ENCODE data around the gene TMEM26. TPM values are rescaled to one million over a fixed set of nuclear protein-coding genes. Genes with fewer than 3 reads are reported as not detected.

TMEM26 gene
- total RNA-seq, 1 experiment from 2014 or later = not detected

DNA sequence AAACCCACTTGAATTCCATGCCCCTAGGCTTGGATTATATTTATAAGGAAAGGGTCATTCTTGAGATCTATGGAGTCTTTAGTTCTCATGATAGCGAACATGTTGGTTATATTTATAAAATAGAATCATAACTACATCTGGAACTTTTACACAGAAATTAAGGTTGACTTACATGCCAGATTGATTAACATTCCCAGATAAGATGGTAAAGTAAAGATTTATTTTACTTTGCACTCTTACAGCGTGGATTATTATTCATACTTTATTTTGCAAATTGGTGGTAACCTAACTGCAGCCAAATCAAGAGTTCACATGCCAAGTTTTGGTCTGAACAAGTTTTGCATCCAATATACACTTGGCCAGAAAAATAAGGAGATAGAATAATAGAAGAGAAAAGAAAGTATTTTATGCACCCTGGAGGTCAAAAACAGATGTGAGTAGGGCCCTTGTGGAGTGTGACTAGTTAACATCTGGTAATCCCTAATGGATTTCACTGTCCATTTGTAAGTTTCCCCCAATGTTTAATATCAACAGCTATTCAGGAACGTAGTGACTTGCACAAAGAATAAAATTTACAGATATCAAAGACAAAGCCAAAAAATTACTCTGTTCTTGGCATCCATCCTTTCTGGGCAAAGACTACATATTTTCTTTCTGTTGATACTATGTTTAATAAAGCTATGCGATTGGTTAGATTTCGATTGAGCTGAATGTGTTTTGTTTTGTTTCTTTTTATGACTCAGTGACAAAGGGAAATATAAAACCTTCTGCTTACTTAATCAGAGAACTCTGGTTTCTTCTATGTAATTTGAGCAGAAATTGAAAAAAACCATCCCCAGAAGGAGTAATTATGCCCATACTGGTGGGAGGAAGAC lies 10.1 kb upstream of the TMEM26 start:
- DNase-seq (ENCODE audit: extremely low read depth, low read depth) = no peak

DNA sequence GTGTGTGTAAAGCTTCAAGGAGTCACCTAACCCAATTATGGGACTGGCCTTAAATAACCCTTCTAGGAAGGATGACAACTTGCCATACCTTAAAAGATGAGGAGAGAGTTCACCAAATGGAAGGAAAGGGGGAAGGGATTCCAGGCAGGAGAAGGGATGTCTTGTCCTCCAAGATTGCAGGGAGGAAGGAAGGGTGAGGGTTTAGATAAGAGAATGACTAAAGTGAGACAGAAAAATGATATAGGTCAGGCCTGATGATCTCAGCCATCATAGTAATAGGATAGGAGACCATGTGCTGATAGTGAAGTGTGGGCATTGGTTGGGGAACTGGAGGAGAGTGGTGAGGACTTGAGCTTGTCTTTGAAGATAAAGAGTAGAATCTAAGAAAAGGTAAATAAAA lies 7.7 kb upstream of the TMEM26 start:
- no peak for DNase-seq (ENCODE audit: extremely low read depth, low read depth)

GRCh38 chr10:61458031-61458430 lies 4.8 kb upstream of the TMEM26 start:
- DNase-seq (ENCODE audit: extremely low read depth, low read depth) = no peak

- no peak for DNase-seq (ENCODE audit: extremely low read depth, low read depth)
These were observed 3.1 kb upstream of the TMEM26 start for GRCh38 chr10:61456095-61456789.

- DNase-seq (ENCODE audit: extremely low read depth, low read depth) = no peak
These were observed 2.5 kb upstream of the TMEM26 start for GRCh38 chr10:61455656-61456055.

DNA sequence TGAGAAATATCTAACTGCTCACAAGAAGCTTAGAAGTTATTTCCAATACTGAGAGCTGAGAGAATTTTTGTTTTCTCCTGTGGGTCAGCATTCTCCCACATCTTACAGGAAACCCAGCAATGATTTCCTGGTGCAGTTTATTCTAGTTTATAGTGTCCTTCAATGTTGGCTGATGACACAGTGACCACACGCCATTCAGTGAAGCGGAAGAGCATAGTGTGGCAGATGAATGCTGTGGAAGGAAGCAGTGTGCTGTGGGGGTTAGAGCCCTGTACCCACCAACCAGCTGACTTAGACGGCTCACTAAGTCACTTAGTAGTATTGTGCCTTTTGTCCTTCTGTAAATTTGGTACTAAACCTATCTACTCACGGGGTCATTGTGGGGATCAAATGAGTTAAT lies 1.4 kb upstream of the TMEM26 start:
- DNase-seq (ENCODE audit: extremely low read depth, low read depth) = no peak

- DNase-seq (ENCODE audit: extremely low read depth, low read depth) = no peak
These were observed 980 bp downstream of the TMEM26 start for GRCh38 chr10:61452151-61452651.

GRCh38 chr10:61451357-61451756 lies 1.8 kb downstream of the TMEM26 start:
- no peak for DNase-seq (ENCODE audit: extremely low read depth, low read depth)

DNA sequence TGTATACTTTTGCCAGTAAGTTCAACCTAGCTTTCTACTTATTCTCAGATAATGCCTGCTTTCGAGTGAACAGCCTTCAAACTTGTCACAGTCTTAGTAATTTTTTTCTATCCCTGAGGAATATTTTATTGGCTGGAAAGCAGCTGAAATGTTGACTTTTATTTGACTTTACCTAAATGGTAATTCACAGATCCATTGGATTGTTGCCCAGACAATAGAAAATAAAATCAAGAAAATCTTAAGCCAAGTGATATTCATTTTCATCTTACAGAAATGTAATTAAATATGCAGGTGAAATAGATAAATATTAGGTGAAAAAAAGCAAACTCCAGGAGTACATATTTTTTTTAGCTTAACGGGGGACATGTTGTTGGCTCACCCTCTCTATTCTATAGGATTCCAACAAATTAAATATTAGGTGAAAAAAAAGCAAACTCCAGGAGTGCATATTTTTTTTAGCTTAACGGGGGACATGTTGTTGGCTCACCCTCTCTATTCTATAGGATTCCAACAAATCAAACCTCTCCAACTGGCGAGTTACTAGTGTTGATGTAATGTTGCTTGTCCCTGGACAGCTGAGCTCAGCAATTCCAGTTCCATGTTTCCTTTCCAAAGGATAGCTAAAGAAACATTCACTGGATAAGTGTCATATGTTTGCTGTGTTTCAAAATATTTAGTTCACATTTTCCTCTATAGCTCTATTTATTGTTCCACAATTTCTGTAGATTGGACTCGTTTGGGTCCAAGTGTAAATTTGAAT lies 4.2 kb downstream of the TMEM26 start:
- DNase-seq (ENCODE audit: extremely low read depth, low read depth) = no peak

- no peak for DNase-seq (ENCODE audit: extremely low read depth, low read depth)
These were observed 5.1 kb downstream of the TMEM26 start for GRCh38 chr10:61448091-61448490.

DNA sequence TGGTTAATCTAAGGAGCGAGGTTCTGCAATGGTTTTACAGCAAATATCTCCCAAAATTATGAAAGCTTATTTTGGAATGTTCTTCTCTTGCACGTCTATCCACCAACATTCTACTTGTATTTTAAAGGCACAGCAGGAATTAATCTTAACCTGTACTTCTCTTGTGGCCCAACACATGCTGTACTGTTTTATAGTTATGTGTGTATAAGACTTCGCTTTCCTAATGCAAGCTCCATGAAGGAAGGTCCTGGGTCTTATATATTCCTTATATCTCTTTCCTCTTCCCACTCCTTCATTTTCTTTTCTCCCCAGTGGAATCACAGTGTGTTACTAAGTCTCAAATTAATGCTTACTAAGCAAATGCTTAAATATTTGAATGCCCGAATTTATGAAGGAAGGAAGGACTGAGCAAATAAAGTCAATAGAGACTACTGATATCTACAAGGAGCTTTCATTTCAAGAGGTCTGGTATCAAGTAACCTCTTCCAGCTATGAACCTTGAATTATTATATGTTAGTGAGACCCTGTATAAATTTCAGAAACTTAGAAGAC lies 14.0 kb downstream of the TMEM26 start:
- DNase-seq (ENCODE audit: extremely low read depth, low read depth) = no peak

DNA sequence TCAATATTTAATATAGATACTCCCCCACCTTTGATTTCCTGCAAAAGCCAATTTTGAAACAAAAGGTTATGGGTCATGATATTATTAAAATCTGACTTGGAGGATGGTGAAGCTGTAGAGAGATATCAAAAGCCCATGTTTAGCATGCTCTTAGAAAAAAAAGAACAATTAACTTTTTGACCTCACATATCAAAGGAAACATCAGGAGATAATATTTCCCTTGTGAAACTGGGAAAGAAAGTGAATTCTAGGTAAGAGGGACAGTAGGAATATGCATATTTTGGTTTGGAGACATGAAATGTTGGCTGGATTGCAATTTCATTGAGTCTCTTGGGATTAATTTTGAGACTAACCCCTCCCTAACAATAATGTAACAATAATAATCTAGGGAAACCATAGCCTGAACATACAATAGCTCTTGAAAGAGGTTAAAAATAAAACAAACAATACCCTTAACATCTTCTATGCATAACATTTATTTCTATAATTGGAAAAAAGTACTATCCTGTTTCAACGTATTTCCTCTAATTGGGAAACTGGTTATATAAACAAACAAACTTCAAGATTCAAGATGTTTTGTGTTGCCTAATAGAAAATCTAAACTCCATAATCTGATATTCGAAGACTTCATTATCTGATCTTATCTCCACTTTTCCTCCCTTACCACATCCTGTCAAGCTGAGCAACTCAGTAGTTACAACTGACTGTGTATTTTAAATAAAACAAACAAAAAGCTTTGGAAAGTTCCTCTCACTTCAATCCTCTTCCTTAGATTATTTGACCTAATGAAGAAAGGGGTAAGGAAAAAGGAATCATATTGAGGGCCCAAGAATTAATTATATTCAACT lies 14.8 kb downstream of the TMEM26 start:
- no peak for DNase-seq (ENCODE audit: extremely low read depth, low read depth)

DNA sequence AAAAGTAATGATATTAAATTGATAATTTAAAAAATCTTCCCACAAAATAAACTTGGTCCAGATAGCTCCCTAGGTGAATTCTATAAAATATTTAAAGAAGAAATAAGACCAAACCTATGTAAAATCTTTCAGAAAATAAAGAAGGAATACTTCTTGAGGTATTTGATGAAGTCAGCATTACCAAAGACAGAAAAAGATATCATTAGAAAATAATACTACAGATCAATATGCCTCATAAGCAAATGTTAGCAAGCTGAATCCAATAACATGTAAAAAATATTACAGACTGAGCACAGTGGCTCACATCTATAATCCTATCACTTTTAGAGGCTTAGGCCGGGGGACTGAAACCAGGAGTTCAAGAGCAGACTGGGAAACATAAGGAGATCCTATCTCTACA lies 30.0 kb downstream of the TMEM26 start:
- no peak for DNase-seq (ENCODE audit: extremely low read depth, low read depth)

GRCh38 chr10:61417661-61418060 lies 35.5 kb downstream of the TMEM26 start:
- DNase-seq (ENCODE audit: extremely low read depth, low read depth) = no peak

- DNase-seq (ENCODE audit: extremely low read depth, low read depth) = no peak
These were observed 37.4 kb downstream of the TMEM26 start for GRCh38 chr10:61415824-61416223.

- DNase-seq (ENCODE audit: extremely low read depth, low read depth) = no peak
These were observed 41.5 kb downstream of the TMEM26 start for GRCh38 chr10:61411706-61412105.

DNA sequence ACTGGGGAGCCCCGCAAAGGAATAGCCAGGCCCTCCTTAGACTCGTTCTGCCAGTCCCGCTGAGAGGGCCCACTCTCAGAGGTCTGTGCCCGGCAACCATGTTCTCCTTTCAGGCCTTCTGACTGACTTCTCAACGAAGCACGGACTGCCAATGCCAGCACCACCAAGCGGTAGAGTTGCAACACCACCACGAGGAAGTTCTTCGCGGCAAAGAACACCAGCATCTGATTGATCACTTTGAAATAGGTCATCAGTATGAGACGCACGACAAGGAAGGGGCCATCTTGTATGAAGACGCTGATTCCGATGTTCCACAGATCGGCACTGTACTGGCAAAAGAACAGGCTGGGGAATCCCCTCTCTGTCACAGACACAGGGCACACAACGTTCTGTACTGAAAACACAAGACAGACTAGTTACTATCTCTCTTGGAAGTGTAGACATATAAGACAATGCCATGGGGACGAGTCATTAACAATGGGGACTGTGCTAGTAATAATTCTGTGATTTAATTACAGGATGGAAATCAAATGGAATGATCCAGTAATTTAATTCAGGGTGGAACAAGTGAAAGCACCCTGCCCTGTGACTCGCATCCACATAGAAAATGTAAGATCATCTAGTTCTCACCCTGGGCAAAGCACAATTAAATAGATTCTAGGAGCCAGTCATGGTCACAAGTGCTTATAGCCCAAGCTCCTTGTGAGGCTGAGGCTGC lies 42.7 kb downstream of the TMEM26 start:
- DNase-seq (ENCODE audit: extremely low read depth, low read depth) = no peak

DNA sequence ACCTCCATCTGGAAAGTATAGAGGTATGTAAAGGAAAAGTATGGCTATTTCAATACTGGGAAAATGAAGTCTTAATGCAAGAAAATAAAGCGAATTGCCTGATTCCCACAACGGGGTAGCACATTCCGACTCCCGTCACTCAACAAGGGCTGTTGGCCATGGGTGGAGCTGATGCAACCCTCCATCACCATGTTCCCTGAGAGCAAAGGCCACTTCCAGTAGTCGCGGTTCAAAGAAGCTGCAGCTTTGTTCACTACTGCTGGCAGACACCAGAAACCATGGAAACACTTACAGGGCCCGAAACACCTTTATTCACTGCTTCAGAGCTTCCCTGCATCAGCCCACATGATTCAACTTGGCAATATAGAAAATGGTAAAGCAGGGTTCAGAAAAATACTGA lies 44.0 kb downstream of the TMEM26 start:
- no peak for DNase-seq (ENCODE audit: extremely low read depth, low read depth)

DNA sequence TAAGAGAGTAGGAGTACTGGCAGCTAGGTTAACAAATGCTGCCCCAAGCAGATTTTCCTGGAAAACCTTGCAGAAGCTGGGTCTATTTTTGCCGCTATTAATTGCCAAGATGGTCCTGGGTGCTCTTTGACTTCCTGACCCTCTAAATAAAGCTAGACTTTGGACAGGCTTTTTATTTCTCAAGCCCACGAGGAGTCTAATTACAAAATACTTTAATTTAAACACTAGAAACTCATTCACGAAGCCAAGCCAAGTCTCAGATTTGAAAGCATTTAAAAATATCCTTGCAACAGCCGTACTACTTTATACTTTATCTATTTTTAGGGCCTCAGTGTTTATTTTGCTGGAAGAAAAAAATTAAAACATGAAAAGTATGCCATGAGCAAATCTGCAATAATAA lies 45.1 kb downstream of the TMEM26 start:
- DNase-seq (ENCODE audit: extremely low read depth, low read depth) = no peak

Data from NCI-H460 (cell line).